HG03045 (cell line): ENCODE measurements around the gene SENP8.
"Not testable (repeated sequence)": the region's sequence is repeated elsewhere in the genome, so short reads cannot be mapped to it uniquely, and the experiment has no call there.

ENCODE experiments used
- ATAC-seq: cut with Tn5 transposase; IDR thresholded peaks from one replicate; pipeline ENCODE4 v1.9.1; 2021; ENCODE audit warnings: mild to moderate bottlenecking, moderate library complexity; ENCODE audit not compliant: unreplicated experiment

SENP8 gene

GRCh38 chr15:72154316-72154715 lies 36.1 kb downstream of the SENP8 start:
- ATAC-seq: no peak

GRCh38 chr15:72155003-72155621 lies 36.9 kb downstream of the SENP8 start:
- no peak for ATAC-seq

DNA sequence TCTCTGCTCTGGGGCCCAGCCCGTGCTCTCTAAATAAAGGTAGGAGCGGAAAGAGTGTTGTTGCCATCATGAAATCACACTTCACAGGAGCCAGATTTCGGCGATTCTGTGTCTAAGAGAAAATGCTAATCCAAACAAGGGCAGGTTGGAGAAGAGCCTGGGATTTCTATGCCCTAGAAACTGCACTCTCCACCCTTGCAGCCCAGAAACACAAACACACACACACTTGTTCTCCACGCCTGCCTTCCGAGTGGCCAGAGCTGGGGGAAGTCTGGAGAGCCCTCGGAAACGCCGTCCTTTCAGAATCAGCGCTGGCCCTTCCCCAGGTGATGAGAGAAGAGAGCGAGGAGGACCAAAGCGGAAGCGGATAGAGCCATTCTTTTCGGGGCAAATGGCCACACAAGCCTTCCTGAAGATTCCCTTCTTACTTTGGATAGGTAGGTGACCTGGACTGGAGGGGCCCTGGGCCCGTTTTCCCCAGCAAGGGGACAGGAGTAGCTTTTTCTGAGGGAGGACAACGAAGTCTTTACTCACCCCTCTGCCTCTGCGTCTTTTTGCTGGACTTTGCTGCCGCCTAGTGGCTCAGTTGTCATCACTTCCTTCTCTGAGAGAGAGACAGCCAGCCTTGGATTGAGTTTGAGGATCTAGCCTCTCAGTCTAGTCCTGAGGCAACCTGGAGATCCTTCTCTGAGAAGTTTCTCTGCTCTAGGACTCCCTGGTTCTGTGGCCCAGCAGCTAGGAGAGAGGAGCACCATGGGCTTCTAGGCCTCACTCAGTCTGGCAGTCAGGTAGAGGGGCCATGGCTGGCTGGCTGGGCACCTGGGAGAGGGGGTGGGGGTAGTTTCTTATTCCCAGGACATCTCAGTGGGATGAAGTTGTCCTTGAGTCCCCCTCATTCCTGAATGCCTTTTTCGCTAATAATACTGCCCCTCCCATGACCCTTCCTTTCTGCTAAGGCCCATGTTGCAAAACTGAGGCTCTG lies 37.7 kb downstream of the SENP8 start:
- peak; percentile 53 for ATAC-seq

GRCh38 chr15:72156928-72157327 lies 38.7 kb downstream of the SENP8 start:
- ATAC-seq: no peak

DNA sequence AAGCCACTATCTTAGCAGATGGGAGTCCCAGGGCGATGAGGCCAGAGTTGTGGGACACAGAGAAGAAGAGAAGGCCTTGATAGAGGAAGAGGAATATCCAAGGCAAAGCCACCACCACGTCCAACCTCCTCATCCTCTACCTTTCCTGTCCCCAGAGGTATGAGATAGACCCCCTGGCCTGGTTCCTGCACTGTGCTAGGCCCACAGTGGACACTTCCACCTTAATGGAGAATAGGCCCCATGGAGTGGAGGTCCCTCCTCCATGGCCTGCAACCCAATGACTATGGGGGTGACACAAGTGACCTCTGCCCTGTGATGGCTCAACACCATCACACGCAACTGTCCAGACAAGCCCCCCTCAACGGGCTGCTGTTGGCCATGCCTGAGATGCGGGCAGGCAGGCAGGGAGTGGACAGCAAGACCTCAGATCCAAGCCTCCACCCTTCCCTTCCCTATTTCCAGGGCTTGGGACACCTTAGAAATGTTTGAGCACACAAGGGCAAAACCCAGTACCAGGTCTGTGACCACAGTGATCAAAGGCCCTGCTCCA lies 42.6 kb downstream of the SENP8 start:
- ATAC-seq: no peak

DNA sequence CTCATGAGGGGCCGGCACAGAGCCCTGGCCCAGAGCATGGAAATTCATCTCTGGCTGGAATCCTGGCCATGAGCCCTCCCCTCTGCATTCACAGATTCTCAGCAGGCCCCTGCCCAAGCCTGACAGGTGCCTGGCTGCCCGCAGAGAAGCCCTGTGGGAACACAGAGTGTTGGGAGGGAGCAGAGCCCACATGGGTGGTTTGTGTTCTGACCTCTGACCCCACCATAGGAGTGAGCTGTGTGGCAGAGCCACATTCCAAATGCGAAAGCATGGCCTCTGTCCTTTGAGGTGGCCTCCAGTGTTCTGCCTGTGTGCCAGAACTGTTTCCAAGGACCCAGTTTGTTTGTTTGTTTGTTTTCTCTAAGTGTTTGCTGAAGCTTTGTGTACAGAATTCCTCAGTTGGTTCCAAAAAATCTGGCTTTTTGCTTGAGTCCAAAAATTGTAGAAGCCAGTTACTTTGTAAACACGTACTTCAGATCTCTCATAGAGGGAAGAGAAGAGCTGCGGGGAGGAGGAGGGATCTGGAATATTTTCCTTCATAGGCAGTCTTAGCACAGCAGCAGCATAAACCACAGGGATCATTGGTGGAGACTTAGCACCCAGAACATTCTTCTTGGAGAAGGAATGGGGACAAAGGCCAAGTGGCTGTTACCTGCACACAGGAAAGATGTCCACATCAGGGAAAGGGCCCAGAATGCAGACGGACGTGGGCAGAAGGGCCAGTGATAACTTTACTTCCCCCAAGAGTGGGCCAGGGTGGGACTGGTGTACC lies 43.3 kb downstream of the SENP8 start:
- no peak for ATAC-seq

- no peak for ATAC-seq
Measured at GRCh38 chr15:72162569-72162968, 44.4 kb downstream of the SENP8 start.

DNA sequence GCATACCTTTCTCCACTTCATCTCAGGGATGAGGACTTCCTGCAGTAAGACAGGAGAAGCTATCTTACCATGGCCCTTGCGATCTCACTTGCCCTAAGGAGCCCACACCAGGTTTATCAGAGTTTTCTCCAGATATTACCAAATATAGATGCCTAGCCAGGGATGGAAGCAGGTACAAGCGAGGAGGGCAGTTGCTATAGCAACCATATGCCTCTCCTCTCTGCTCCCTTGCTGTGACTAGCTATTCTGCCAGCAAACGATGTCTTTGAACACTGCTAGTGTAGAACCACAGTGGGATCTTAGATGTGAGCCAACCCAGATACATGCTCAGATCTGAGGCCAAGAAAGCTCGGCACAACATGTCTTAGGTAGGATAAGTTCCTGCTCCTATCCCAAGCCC lies 45.5 kb downstream of the SENP8 start:
- ATAC-seq: no peak

DNA sequence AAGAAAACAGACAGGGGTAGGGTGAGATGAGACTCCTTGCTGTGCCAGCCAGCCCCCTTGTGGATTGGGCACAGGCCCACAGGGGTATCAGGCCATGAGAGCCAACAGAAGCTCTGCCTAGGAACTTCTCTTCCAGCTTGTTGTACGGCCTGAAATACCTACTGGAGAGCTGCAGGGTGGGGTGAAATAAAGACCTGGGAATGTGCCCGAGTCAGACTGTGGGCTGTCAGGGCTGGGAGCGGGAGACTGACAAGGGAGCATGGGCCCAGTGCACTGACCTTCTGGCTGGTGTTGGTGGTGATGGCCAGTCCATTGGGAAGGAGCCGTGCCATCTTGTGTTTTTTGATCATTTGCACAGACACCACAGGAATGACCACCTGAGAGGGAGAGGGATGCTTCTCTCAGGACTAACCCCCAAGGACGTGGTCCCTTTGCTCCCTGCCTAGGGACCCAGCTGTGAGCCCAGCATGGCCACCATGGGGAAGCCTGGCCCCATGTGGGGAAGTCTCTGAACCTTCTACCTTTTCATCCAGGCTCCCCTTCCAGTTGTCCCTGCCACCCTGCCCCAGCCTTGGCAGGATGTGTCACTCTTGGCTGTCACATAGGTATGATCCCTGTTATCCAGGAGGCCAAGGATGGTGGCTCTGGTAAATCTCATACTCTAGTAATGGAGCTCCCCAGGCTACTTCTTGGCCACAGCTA lies 48.7 kb downstream of the SENP8 start:
- ATAC-seq: no peak

- ATAC-seq: no peak
Measured at GRCh38 chr15:72167445-72167844, 49.2 kb downstream of the SENP8 start.

DNA sequence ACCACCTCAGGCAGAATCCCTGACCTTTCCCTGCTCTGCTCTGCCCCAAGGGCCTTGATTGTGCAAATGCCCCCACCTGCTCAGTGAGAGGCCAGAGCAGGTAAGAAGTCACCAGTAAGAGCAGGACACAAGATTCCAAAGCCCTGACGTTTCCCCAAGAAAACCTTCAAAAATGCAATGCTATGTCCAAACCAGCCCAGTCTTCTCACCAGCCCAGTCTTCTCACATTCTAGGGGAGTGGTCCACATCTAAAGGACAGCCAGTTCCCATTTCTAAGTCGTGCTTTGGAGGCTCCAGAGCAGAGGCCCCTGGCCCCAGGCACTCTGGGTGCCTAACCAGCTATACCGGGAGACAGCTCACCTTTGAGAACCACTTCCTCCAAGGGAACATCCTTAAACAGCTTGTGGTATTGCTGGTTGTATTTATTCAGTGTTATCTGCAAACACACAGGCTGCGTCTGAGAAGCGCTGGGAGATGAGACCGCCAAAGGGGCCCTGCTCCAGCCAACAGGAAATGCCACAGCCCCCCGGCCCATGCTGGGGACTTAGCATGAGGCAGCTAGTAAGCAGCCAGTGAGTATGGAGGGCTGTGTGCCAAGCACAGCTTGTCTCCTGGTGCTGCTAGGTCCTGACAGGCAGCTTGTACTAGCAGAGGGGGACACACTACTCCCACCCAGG lies 50.1 kb downstream of the SENP8 start:
- no peak for ATAC-seq

GRCh38 chr15:72168808-72169190 lies 50.6 kb downstream of the SENP8 start:
- no peak for ATAC-seq

GRCh38 chr15:72169236-72169920 lies 51.2 kb downstream of the SENP8 start:
- no peak for ATAC-seq

- ATAC-seq: no peak
Measured at GRCh38 chr15:72169921-72170611, 51.9 kb downstream of the SENP8 start.

- no peak for ATAC-seq
Measured at GRCh38 chr15:72170691-72171090, 52.5 kb downstream of the SENP8 start.

- ATAC-seq: not testable (repeated sequence)
Measured at GRCh38 chr15:72171978-72172377, 53.8 kb downstream of the SENP8 start.

- no peak for ATAC-seq
Measured at GRCh38 chr15:72172796-72173195, 54.6 kb downstream of the SENP8 start.

GRCh38 chr15:72173401-72173800 lies 55.2 kb downstream of the SENP8 start:
- ATAC-seq: no peak
